ENCODE results near the gene OTOP3.

GRCh38 chr17:74970395-74970794, 34.7 kb downstream of the OTOP3 start:
- TF ChIP-seq CTCF (conservative IDR thresholded peaks at IDR 0.05 in 1 of 2, IDR thresholded peaks at IDR 0.05 in 1 of 2; ENCODE audit: low read depth in 1 of 2, low read length in 2 of 2) (no peak), EZH2 (IDR thresholded peaks at IDR 0.05; ENCODE audit: low read length, missing control alignments) (no peak)
